Upper lobe of right lung (tissue), 1 donor: Measurements from ENCODE around the gene RUSF1. TPM values are rescaled to one million over a fixed set of nuclear protein-coding genes. Genes with fewer than 3 reads are reported as not detected.

ENCODE experiments used
- ATAC-seq: fragments of 200-7000 bp; cut with Tn5 transposase; one replicate; pipeline ENCODE4 v1.9.1; 2020; ENCODE audit warnings: mild to moderate bottlenecking, moderate library complexity
- DNase-seq: peaks from one replicate; pipeline ENCODE4 v3.0.0-alpha.2; 2020
- H3K27ac ChIP-seq: fragments of 200-600 bp; one replicate; pipeline ENCODE4 v1.8.0; 2022
- H3K27me3 ChIP-seq: fragments of 200-600 bp; one replicate; pipeline ENCODE4 v1.8.0; 2022; ENCODE audit warnings: mild to moderate bottlenecking
- H3K36me3 ChIP-seq: fragments of 200-600 bp; one replicate; pipeline ENCODE4 v1.8.0; 2022
- H3K4me1 ChIP-seq: fragments of 200-600 bp; one replicate; pipeline ENCODE4 v1.8.0; 2022
- H3K4me3 ChIP-seq: fragments of 200-600 bp; one replicate; pipeline ENCODE4 v1.8.0; 2022; ENCODE audit warnings: mild to moderate bottlenecking
- H3K9me3 ChIP-seq: fragments of 200-600 bp; one replicate; pipeline ENCODE4 v1.8.0; 2022
- intact Hi-C: fragments of 100-400 bp; cut with DNase I; formaldehyde crosslinking; loops from one replicate; pipeline ENCODE4 v1.11.0; 2022
- total RNA-seq: library from RNA; stranded (reverse); fragmentation: NEBNext Ultra II Directional; extraction: Animal tissue kit (Norgen Biotek cat#: 25700); gene quantifications from one replicate; pipeline ENCODE4 v1.2.1, GENCODE V29; 2021
- TF ChIP-seq, protein P1 (sequence below): fragments of 200-600 bp; IDR thresholded peaks from one replicate; pipeline ENCODE4 v1.8.0; 2022; ENCODE audit warnings: antibody characterized with exemption
- donor health status: DM: no; HTN: yes; CAD: no; lungs with severe emphysema.

The RUSF1 gene
- total RNA-seq, 1 donor from 2014 or later, result 62.8 TPM

GRCh38 chr16:31521368-31521767, 13.2 kb upstream of the RUSF1 start:
- TF ChIP-seq, protein P1, sequence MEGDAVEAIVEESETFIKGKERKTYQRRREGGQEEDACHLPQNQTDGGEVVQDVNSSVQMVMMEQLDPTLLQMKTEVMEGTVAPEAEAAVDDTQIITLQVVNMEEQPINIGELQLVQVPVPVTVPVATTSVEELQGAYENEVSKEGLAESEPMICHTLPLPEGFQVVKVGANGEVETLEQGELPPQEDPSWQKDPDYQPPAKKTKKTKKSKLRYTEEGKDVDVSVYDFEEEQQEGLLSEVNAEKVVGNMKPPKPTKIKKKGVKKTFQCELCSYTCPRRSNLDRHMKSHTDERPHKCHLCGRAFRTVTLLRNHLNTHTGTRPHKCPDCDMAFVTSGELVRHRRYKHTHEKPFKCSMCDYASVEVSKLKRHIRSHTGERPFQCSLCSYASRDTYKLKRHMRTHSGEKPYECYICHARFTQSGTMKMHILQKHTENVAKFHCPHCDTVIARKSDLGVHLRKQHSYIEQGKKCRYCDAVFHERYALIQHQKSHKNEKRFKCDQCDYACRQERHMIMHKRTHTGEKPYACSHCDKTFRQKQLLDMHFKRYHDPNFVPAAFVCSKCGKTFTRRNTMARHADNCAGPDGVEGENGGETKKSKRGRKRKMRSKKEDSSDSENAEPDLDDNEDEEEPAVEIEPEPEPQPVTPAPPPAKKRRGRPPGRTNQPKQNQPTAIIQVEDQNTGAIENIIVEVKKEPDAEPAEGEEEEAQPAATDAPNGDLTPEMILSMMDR, result no peak
- intact Hi-C loops, result no loop called here

DNA sequence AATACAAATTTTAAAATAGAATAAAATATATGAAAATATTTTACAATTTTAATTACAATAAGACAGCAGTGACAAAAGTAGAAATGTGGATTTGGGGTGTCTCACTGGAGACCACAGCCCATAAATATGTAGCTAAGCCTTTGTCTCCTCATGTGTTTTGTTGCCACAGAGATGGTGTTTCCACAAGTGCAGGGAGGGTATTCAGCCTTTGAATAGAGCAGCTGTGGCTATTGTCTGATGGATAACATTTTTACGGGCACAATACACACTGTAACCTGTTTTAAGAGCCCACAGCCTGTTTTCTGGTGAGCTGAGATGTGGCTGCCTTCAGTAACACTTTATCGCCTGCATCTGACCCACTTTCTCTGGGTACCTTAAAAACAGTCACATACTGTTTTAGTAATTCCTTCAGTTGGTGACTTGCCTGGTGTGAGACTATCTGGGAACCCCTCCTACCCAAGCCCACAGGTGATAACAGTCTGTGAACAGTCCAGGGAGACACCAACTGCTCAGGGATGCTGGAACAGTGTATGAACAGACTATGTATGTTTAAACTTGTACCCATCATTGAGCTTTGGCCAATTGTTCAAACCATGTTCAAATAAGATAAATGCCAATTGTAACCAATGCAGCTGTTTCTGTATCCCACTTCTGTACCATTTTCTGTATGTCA, 11.7 kb upstream of the RUSF1 start:
- intact Hi-C loops, result no loop called here
- no peak overlapping the region for H3K4me3 ChIP-seq
- no peaks in the 10 kb centered on the region for H3K4me1 ChIP-seq
- DNase-seq, result no peak
- no peak overlapping the region for H3K27ac ChIP-seq
- ATAC-seq, result no peak
- H3K27me3 ChIP-seq, result no peaks in the 10 kb centered on the region
- TF ChIP-seq, protein P1, result no peak
- no peaks in the 10 kb centered on the region for H3K36me3 ChIP-seq
- no peaks in the 10 kb centered on the region for H3K9me3 ChIP-seq

More at GRCh38 chr16:31521368-31521767, 13.2 kb upstream of the RUSF1 start:
- ATAC-seq (no peak), DNase-seq (no peak)
- no peaks in the 10 kb centered on the region for H3K4me1 ChIP-seq
- no peak overlapping the region for H3K27ac ChIP-seq
- H3K36me3 ChIP-seq, result no peaks in the 10 kb centered on the region
- H3K27me3 ChIP-seq, result no peaks in the 10 kb centered on the region
- no peak overlapping the region for H3K4me3 ChIP-seq
- H3K9me3 ChIP-seq, result no peaks in the 10 kb centered on the region

DNA sequence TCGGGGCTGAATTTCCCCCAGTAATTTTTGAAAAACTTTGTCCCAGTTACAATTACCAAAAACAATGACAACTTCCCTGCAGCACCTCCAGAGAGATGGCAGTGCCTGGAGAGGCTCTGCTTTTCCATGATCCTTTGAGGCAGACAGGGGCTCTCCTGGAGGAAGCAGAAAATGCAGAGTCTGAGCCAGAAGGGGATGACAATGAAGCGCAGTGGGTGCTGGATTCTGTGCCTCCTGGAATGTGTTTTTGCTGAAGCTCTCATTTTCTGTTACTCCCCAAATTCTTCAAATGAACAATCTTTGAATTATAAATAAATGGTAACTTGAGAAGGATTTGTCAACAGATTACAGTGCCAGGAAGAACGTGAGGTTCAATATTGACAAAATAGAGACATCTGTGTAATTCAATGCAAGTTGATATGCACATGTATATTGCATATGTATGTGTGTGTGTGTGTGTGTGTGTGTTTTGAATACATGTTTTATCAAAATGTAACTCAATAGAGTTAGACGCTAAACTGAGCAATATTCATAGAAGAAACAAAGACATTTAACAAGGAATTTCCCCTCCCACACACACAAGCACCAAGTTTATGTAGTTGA, 9.7 kb upstream of the RUSF1 start:
- ATAC-seq (no peak), DNase-seq (no peak)
- Histone ChIP-seq H3K4me3 (no peak overlapping the region), H3K4me1 (no peaks in the 10 kb centered on the region), H3K27me3 (no peaks in the 10 kb centered on the region), H3K9me3 (no peaks in the 10 kb centered on the region), H3K36me3 (no peaks in the 10 kb centered on the region), H3K27ac (no peak overlapping the region)
- TF ChIP-seq, protein P1, result no peak
- intact Hi-C loops, result no loop called here

DNA sequence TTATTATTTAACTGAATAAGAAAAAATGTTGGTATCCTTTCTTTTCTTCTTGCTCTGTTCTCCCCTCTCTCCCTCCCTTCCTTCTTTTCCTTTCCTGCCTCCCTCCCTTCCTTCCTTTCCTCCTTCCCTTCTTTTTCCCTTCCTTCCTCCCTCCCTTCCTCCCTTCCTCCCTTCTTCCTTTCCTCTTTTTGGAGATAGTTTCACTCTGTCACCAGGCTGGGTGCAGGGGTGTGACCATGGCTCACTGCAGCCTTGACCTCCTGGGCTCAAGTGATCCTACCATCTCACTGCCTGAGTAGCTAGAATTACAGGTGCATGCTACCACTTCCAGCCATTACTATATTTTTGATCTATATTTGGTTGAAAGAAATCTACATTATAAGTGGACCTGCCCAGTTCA, 5.7 kb upstream of the RUSF1 start:
- peaks cover 11% of the 10 kb centered on the region for H3K4me1 ChIP-seq
- ATAC-seq (no peak), DNase-seq (no peak)
- no peaks in the 10 kb centered on the region for H3K9me3 ChIP-seq
- H3K36me3 ChIP-seq, result no peaks in the 10 kb centered on the region
- no peak overlapping the region for H3K4me3 ChIP-seq
- TF ChIP-seq, protein P1, result no peak
- intact Hi-C loops, result no loop called here
- H3K27ac ChIP-seq, result no peak overlapping the region
- H3K27me3 ChIP-seq, result no peaks in the 10 kb centered on the region

GRCh38 chr16:31513126-31513525, 4.9 kb upstream of the RUSF1 start:
- DNase-seq (no peak), ATAC-seq (no peak)
- Histone ChIP-seq H3K4me1 (peaks cover 11% of the 10 kb centered on the region), H3K27ac (no peak overlapping the region), H3K9me3 (no peaks in the 10 kb centered on the region), H3K4me3 (no peak overlapping the region), H3K36me3 (no peaks in the 10 kb centered on the region), H3K27me3 (no peaks in the 10 kb centered on the region)
- TF ChIP-seq, protein P1, result no peak
- intact Hi-C loops, result no loop called here
